Subcutaneous abdominal adipose tissue (tissue), 5 donors: ENCODE results near the gene FAM114A2.
A peak's percentile ranks its signal among the peaks of the same experiment; 100 is the strongest.

Experiments
- H3K27ac ChIP-seq: one replicate; pipeline ENCODE4 v1.7.0; 2013; ENCODE audit warnings: low read depth, mild to moderate bottlenecking, inconsistent platforms, low read length, moderate library complexity
- H3K27me3 ChIP-seq, 5 donors: one replicate each; pipeline ENCODE4 v1.7.0; 2013; ENCODE audit warnings: low read length in 5 of 5, inconsistent platforms in 1 of 5; ENCODE audit not compliant: control insufficient read depth in 5 of 5, insufficient read depth in 4 of 5
- H3K36me3 ChIP-seq, 5 donors: one replicate each; pipeline ENCODE4 v1.7.0; 2013; ENCODE audit warnings: low read length in 5 of 5; ENCODE audit not compliant: control insufficient read depth in 5 of 5, insufficient read depth in 5 of 5
- H3K4me1 ChIP-seq, 5 donors: one replicate each; pipeline ENCODE4 v1.7.0; 2013; ENCODE audit warnings: low read length in 5 of 5, mild to moderate bottlenecking in 3 of 5, moderate library complexity in 1 of 5; ENCODE audit not compliant: control insufficient read depth in 5 of 5, insufficient read depth in 5 of 5
- H3K4me3 ChIP-seq, 5 donors: one replicate each; pipeline ENCODE4 v1.7.0; 2013; ENCODE audit warnings: low read length in 5 of 5, low read depth in 1 of 5
- H3K9ac ChIP-seq, 5 donors: one replicate each; pipeline ENCODE4 v1.7.0; 2013; ENCODE audit warnings: low read length in 5 of 5, mild to moderate bottlenecking in 4 of 5, moderate library complexity in 3 of 5
- H3K9me3 ChIP-seq, 5 donors: one replicate each; pipeline ENCODE4 v1.7.0; 2013; ENCODE audit warnings: low read length in 5 of 5; ENCODE audit not compliant: control insufficient read depth in 5 of 5
- donor health status: healthy.
- donor health status: healthy.
- donor health status: healthy.
- donor health status: healthy.
- donor health status: healthy.

Gene FAM114A2

GRCh38 chr5:153959134-153959957 is 79.4 kb downstream of the FAM114A2 start:
- Histone ChIP-seq H3K9ac (no peak overlapping the region), H3K27me3 (peaks cover 0 to 2% (median 0%) of the 10 kb centered on the region in 5 donors), H3K9me3 (no peaks in the 10 kb centered on the region), H3K4me3 (no peak overlapping the region), H3K4me1 (peaks cover 2 to 9% (median 7%) of the 10 kb centered on the region in 5 donors), H3K27ac (no peak overlapping the region), H3K36me3 (no peaks in the 10 kb centered on the region)

GRCh38 chr5:153957205-153957604 is 81.5 kb downstream of the FAM114A2 start:
- Histone ChIP-seq H3K27me3 (peaks cover 0 to 2% (median 0%) of the 10 kb centered on the region in 5 donors), H3K9ac (no peak overlapping the region), H3K4me1 (peaks cover 2 to 9% (median 7%) of the 10 kb centered on the region in 5 donors), H3K36me3 (no peaks in the 10 kb centered on the region), H3K4me3 (no peak overlapping the region), H3K27ac (no peak overlapping the region), H3K9me3 (no peaks in the 10 kb centered on the region)

GRCh38 chr5:153953411-153953810 is 85.3 kb downstream of the FAM114A2 start:
- H3K36me3 ChIP-seq, result no peaks in the 10 kb centered on the region
- H3K4me1 ChIP-seq, result no peaks in the 10 kb centered on the region
- H3K9me3 ChIP-seq, result no peaks in the 10 kb centered on the region
- H3K27ac ChIP-seq, result no peak overlapping the region
- no peak overlapping the region for H3K9ac ChIP-seq
- H3K27me3 ChIP-seq, result peaks cover 0 to 2% (median 0%) of the 10 kb centered on the region in 5 donors
- no peak overlapping the region for H3K4me3 ChIP-seq

- Histone ChIP-seq H3K36me3 (no peaks in the 10 kb centered on the region), H3K4me1 (no peaks in the 10 kb centered on the region), H3K4me3 (no peak overlapping the region), H3K27me3 (no peaks in the 10 kb centered on the region), H3K9me3 (no peaks in the 10 kb centered on the region), H3K9ac (no peak overlapping the region), H3K27ac (no peak overlapping the region)
These were observed 85.8 kb downstream of the FAM114A2 start for GRCh38 chr5:153952893-153953292.

- Histone ChIP-seq H3K9me3 (no peaks in the 10 kb centered on the region), H3K4me3 (no peak overlapping the region), H3K27ac (no peak overlapping the region), H3K27me3 (no peaks in the 10 kb centered on the region), H3K36me3 (no peaks in the 10 kb centered on the region), H3K9ac (no peak overlapping the region), H3K4me1 (no peaks in the 10 kb centered on the region)
These were observed 86.7 kb downstream of the FAM114A2 start for GRCh38 chr5:153952057-153952456.

GRCh38 chr5:153941265-153941664 is 97.4 kb downstream of the FAM114A2 start:
- Histone ChIP-seq H3K36me3 (no peaks in the 10 kb centered on the region), H3K4me3 (peak overlapping the region in 2 of 5 donors; percentile 5 to 25), H3K9me3 (peaks cover 10 to 38% (median 34%) of the 10 kb centered on the region in 5 donors), H3K27ac (no peak overlapping the region), H3K27me3 (no peaks in the 10 kb centered on the region), H3K9ac (no peak overlapping the region), H3K4me1 (no peaks in the 10 kb centered on the region)
